Measurements from ENCODE around the gene NLRP6.
"Not testable (repeated sequence)": the region's sequence is repeated elsewhere in the genome, so short reads cannot be mapped to it uniquely, and the experiment has no call there.

The NLRP6 gene

GRCh38 chr11:324156-324555, 45.9 kb downstream of the NLRP6 start:
- DNase-seq (ENCODE audit: extremely low read depth, low read depth) = no peak
- TF ChIP-seq CTCF (IDR thresholded peaks at IDR 0.05; ENCODE audit: low read depth, low read length, missing control alignments) = no peak
- H3K4me3 ChIP-seq (replicated peaks; ENCODE audit: low read depth, low read length) = no peak overlapping the region

DNA sequence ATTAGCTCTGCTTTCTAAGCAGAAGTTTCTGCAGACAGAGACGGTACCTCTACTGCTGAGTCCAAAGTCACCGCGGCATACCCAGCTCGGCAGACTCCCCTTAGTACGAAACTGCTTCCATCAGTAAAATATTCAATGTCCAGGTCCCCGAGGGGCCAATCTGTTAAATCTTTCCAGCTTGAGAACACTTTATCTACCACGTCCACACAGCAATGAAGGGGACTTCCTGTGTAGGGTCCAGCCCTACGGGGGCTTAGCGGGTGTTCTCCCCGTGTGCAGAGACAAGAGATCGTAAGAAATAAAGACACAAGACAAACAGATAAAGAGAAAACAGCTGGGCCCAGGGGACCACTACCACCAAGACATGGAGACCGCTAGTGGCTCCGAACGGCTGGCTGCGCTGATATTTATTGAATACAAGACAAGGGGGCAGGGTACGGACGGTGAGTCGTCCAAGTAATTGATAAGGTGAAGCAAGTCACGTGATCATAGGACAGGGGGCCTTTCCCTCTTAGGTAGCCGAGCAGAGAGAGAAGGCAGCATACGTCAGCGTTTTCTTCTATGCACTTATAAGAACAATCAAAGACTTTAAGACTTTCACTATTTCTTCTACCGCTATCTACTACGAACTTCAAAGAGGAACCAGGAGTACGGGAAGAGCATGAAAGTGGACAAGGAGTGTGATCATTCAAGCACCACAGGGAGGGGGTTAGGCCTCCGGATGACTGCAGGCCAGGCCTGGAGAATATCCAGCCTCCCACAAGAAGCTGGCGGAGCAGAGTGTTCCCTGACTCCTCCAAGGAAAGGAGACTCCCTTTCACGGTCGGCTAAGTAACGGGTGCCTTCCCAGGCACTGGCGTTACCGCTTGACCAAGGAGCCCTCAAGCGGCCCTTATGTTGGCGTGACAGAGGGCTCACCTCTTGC, 46.6 kb downstream of the NLRP6 start:
- H3K4me3 ChIP-seq (replicated peaks; ENCODE audit: low read depth, low read length); DNase-seq (ENCODE audit: extremely low read depth, low read depth): not testable (repeated sequence)

GRCh38 chr11:325796-326591, 47.8 kb downstream of the NLRP6 start:
- no peak for DNase-seq (ENCODE audit: extremely low read depth, low read depth)
- H3K4me3 ChIP-seq (replicated peaks; ENCODE audit: low read depth, low read length) = no peak overlapping the region
- TF ChIP-seq CTCF (IDR thresholded peaks at IDR 0.05; ENCODE audit: low read depth, low read length, missing control alignments) = no peak

DNA sequence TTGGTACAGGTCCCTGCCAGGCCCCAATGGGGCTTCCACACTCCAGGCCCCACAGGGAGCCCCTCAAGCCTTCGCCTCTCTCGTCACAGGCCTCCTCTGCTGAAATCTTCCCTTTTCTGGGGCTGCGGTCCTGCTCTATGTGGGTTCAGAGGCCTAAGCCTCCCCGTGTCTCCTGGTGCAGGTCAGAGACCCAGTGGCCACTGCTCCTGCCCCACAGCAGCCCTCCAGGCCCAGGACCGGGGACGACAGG, 48.3 kb downstream of the NLRP6 start:
- no peak for DNase-seq (ENCODE audit: extremely low read depth, low read depth)
- no peak for TF ChIP-seq CTCF (IDR thresholded peaks at IDR 0.05; ENCODE audit: low read depth, low read length, missing control alignments)
- no peak overlapping the region for H3K4me3 ChIP-seq (replicated peaks; ENCODE audit: low read depth, low read length)

- H3K4me3 ChIP-seq (replicated peaks; ENCODE audit: low read depth, low read length) = no peak overlapping the region
- DNase-seq (ENCODE audit: extremely low read depth, low read depth) = no peak
- no peak for TF ChIP-seq CTCF (IDR thresholded peaks at IDR 0.05; ENCODE audit: low read depth, low read length, missing control alignments)
These were observed 48.8 kb downstream of the NLRP6 start for GRCh38 chr11:326842-327580.

DNA sequence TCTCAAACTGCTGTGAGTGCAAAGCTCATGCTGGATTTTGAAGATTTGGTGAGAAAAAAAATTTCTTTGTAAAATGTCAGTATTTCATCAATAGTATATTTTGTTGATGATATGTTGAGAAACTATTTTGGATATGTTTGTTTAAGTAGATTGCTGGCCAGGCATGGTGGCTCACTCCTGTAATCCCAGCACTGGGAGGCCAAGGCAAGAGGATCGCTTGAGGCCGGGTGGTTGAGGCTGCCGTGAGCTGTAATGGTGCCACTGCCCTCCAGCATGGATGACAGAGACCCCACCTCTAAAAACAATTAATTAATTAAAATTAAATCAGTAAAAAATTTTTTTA, 49.3 kb downstream of the NLRP6 start:
- no peak for TF ChIP-seq CTCF (IDR thresholded peaks at IDR 0.05; ENCODE audit: low read depth, low read length, missing control alignments)
- no peak for DNase-seq (ENCODE audit: extremely low read depth, low read depth)
- H3K4me3 ChIP-seq (replicated peaks; ENCODE audit: low read depth, low read length) = no peak overlapping the region

DNA sequence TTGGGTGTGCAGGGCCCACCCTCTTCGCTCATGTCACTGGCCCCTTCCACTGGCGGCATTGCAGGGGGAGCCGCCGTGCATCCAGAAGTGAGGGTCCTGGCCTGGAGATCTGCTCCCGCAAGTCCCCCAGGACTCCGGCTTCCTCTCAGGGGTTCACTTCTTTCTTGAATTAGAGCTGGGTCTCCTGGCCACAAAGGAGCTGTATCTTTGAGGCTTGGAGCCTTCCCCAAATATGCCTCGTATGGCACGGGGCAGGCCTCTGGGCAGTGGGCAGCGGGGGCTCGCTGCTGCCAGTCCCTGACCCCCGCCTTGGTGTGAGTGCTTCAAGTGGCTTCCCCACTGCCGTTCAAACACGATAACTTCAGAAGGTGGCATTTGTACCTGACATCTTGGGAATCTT, 49.8 kb downstream of the NLRP6 start:
- no peak for DNase-seq (ENCODE audit: extremely low read depth, low read depth)
- TF ChIP-seq CTCF (IDR thresholded peaks at IDR 0.05; ENCODE audit: low read depth, low read length, missing control alignments) = no peak
- H3K4me3 ChIP-seq (replicated peaks; ENCODE audit: low read depth, low read length) = no peak overlapping the region

DNA sequence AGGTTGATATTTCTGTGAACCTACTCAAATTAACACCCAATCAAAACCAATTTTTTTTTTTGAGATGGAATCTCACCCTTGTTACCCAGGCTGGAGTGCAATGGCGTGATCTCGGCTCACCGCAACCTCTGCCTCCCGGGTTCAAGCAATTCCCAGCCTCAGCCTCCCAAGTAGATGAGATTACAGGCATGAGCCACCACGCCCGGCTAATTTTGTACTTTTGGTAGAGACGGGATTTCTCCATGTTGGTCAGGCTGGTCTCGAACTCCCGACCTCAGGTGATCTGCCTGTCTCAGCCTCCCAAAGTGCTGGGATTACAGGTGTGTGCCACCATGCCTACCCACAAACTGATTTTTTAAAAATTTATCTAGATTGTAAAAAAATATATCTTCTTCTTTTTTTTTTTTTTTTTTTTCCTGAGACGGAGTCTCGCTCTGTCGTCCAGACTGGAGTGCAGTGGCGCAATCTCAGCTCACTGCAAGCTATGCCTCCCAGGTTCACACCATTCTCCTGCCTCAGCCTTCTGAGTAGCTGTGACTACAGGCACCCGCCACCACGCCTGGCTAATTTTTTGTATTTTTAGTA, 50.4 kb downstream of the NLRP6 start:
- not testable (repeated sequence) for H3K4me3 ChIP-seq (replicated peaks; ENCODE audit: low read depth, low read length); DNase-seq (ENCODE audit: extremely low read depth, low read depth)

Data from HFF-Myc (cell line).